Stimulated activated CD8-positive, alpha-beta memory T cell treated with anti-CD3 and anti-CD28 coated beads, Interleukin-7, amount 100 ng/mL, for 4 hours (primary cell): ENCODE measurements around the gene CPVL.

Source experiments
- DNase-seq, 2 donors: peaks; one replicate each; pipeline ENCODE4 v3.0.0-alpha.2; 2020; ENCODE audit warnings: low read depth in 2 of 2

Gene CPVL

GRCh38 chr7:29044554-29044953 is 101.8 kb downstream of the CPVL start:
- no peak for DNase-seq

DNA sequence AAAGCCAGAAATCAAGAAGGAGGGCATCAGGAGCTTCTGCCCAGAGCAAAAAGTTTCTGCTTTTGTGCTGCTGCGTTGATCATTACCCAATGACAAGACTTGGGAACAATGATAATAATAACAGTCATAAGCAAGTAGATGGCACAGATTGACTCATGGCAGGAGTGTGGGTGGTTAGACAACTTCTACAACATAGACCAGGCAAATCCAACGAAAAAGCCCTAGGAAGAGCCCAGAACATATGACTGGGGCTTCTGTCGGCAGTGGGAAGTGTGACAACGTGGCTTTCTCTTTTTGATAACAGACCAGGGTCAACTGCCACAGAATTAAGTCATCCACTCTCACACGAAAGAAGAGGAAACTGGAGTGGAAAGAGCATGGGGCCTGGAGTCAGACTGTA is 102.8 kb downstream of the CPVL start:
- no peak for DNase-seq

GRCh38 chr7:29042824-29043231 is 103.5 kb downstream of the CPVL start:
- no peak for DNase-seq

GRCh38 chr7:29041991-29042390 is 104.3 kb downstream of the CPVL start:
- DNase-seq = no peak

GRCh38 chr7:29040579-29040925 is 105.8 kb downstream of the CPVL start:
- DNase-seq = no peak

GRCh38 chr7:29039821-29040578 is 106.3 kb downstream of the CPVL start:
- DNase-seq = no peak

DNA sequence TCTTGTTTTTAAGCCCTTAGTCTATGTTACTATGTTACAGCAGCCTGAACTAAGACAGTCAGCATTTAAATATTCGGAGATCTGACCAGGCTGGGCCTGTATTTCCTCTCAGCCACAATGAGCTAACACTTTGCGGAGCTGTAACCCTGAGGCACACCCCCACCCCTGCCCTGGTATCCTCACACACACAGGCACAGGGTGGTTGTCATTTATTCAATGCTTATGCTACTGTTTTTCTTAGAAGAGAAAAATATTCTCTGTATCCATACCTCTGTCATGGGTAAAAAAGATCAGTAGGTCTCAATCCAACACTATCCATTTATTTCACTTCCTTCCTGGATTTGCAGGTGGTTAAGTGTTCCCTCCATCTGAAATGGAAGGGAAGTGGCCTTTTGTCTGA is 107.9 kb downstream of the CPVL start:
- no peak for DNase-seq

DNA sequence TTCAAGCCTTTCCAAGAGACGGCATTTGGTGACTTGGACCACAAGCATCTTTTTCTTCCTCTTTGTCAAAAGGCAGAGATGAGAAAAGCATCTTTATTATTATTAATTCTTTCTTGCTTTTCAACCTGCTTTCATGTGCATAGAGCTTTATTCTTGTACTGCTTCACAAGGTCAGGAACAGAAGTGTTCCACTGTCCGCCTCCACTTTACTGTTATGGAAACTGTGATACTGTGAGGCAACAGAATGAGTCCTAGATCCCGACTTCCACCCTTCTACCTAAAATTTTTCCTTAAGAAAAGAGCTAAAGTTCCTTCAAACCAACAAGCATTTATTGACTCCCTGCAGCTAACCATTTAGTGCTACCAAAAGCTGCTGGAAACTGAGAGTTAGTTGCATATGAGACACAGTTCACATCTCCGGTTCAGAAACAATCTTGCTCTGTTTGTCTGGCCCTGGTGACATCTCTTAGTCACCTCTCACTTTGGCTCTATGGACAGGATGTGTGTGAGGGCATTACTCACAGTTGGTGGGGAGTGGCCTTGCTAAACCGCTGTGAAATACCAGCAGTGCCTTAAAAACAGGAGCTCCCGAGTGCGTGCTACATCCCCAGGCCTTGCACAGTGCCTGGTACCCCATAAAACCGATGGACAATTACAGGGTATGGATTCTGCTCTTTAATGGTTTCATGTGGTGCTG is 111.1 kb downstream of the CPVL start:
- DNase-seq = no peak

GRCh38 chr7:29033584-29033983 is 112.8 kb downstream of the CPVL start:
- DNase-seq = no peak

DNA sequence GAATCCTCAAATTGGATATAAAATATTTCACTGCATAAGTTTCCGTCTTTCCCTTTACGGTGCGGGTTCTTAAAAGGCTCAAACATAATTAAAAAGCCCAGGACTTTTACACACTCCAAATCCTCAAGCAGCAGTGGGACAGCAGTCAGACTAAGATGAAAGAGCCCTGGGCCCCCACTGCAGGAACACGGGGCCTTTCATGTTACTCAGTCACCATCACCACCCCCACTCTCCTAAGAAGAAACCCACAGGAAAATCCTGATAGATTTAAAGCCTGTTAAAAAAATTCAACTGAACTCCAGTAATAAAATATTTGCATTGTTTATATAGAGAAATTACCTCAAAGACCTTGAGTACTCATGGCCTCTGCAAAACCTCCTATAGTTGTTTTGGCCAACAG is 114.2 kb downstream of the CPVL start:
- DNase-seq = no peak

DNA sequence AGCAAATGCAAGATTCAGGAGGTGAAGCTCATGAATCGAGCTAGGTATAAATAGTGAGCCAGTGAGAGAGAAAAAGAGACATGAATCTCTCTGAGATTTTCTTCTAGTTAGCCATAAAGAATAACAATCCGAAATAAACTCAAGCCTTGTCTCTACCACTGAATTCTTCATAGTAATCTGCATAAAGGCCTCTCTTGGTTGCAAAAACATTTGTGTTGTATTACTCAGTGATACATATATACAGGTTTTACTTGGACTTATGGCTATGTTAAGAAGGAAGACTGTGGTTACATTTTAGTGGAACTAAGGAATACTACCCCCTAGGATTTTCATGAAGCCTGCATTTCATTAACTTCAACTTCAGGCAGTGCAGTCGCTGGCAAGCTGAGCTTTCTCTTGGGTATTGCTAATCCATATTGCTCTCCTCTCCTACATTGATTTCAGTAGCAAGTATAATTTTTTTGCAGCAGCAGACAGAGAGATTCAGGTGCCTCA is 115.5 kb downstream of the CPVL start:
- DNase-seq = no peak

DNA sequence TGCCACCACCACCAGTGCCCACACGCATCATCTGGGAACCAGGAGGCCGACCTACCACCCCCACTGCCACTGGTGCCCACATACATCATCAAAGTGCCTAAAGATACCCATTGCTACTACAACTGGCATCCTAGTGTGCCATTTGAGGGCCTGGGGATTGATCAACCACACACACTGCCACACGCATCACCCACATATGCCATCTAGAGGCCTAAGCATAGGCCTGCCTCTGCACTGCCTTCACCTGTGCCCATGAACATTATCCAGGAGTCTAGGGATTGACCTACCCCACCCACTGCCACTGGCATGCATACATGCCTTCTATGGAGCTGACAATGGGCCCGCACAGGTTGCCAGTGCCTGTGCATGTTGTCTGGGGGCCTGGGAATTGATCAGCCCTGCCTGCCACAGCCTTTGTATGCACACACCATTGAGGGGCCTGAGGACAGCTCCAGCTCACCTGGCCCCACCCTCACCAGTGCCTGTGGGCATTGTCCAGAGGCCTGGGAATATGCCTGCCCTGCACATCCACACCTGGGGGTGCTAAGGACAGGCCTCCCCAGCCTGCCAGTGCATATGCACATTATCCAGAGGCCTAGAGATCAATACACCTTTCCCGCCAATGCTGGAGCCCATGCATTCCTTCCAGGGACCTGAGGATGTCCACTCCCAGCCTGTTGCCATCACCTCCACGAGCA is 123.9 kb downstream of the CPVL start:
- no peak for DNase-seq

DNA sequence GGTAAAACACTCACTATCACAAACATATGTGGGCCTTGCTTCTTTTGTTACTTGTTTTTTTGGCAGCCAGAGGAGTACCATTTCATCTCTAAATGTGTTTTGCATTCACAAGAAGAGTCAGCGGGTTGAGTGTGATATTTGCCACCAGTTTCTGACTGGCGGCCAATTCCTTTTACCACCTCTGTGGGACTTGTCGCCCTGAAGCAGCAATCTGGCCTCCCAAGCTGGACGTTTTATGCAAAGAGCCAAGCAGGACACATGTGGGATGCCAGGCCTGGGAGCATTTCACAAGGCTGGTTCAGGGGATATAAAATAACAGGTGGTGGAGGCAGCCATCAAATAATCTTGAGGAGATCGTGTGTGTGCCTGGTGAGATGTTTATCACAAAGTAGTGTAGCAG is 126.4 kb downstream of the CPVL start:
- no peak for DNase-seq

DNA sequence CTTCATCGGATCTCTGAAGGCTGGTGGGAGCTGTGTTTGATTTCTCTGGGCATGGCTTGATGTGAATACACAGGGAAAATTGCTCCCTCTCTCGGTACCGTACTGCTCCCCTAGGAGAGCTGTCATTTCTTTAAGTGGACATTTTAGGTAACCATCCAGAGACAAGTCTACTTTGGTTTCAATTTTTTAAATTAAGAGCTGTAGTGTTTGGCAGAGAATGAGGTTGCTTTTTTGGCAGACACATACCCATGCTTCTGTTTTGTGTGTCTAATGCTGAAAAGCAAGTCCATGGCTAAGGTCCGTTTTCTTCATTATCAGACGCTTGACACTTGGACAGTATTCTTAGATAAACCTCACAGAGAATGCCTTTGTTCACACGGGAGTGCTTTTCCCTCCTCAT is 127.0 kb downstream of the CPVL start:
- DNase-seq = no peak

- DNase-seq = no peak
These were observed 128.6 kb downstream of the CPVL start for GRCh38 chr7:29017713-29018112.

- no peak for DNase-seq
These were observed 131.6 kb downstream of the CPVL start for GRCh38 chr7:29014725-29015124.

DNA sequence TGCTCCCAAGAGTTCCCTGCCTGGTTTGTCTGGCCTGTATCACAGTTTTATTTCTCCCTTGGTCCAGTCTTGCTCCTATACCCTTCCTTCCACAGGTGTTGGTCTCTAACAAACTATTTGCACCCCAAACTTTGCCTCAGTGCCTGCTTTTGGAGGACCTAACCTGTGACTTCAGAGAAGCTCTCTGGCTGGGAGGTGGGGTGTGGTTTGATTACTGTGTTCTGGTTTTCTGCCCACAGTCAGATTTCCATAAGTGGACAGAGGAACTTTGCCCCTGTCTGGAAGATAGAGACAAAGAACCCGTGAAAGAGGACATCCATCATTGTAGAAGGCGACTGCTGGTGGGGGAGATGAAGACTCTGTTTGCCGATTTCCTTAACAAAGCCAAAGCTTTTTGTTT is 132.4 kb downstream of the CPVL start:
- no peak for DNase-seq

- no peak for DNase-seq
These were observed 133.1 kb downstream of the CPVL start for GRCh38 chr7:29013082-29013695.

GRCh38 chr7:29009947-29010346 is 136.4 kb downstream of the CPVL start:
- DNase-seq = no peak

- DNase-seq = no peak
These were observed 137.7 kb downstream of the CPVL start for GRCh38 chr7:29008590-29008989.

- DNase-seq = no peak
These were observed 139.2 kb downstream of the CPVL start for GRCh38 chr7:29007127-29007526.

- DNase-seq = no peak
These were observed 140.5 kb downstream of the CPVL start for GRCh38 chr7:29005829-29006228.
